Measurements from ENCODE around the gene ORAI3.
A peak's percentile ranks its signal among the peaks of the same experiment; 100 is the strongest.
"Not testable (repeated sequence)": the region's sequence is repeated elsewhere in the genome, so short reads cannot be mapped to it uniquely, and the experiment has no call there.

Gene ORAI3

DNA sequence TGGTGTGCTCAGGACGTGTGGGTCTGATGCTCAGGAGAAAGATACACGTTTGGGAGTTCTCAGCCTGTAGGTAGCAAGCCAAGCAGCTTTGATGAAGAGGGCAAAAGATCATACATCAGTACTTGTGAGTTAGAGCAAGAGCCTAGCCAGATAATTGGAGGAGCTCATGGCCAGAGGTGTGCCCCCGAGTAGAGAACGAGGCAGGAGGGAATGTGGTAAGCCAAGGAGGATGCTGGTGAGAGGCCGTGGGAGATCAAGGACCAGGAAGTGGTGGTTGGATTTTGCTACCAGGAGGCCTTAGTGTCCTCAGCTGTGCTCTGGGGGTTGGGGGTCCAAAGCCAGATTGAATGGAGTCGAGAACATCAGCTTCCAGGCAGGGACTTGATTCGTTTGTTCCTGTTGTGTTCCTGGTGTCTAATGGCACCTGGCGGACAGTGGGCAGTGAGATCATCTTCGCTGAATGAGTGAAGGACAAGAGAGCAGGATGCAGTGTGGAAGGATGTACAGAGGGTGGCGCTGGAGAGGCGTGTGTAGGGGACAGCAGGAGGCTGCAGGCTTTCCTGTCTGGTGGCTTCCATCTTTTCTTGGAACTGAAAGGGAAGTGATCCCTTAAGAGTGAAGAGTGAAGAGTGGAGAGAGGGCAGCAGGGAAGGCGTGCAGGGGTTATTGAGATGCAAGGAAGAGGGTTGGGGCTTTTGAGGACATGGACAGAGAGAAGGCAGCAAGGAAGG is 13.9 kb upstream of the ORAI3 start:
- TF ChIP-seq, protein P1, sequence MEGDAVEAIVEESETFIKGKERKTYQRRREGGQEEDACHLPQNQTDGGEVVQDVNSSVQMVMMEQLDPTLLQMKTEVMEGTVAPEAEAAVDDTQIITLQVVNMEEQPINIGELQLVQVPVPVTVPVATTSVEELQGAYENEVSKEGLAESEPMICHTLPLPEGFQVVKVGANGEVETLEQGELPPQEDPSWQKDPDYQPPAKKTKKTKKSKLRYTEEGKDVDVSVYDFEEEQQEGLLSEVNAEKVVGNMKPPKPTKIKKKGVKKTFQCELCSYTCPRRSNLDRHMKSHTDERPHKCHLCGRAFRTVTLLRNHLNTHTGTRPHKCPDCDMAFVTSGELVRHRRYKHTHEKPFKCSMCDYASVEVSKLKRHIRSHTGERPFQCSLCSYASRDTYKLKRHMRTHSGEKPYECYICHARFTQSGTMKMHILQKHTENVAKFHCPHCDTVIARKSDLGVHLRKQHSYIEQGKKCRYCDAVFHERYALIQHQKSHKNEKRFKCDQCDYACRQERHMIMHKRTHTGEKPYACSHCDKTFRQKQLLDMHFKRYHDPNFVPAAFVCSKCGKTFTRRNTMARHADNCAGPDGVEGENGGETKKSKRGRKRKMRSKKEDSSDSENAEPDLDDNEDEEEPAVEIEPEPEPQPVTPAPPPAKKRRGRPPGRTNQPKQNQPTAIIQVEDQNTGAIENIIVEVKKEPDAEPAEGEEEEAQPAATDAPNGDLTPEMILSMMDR (IDR thresholded peaks at IDR 0.05; ENCODE audit: control insufficient read depth, extremely low read depth, insufficient read depth), result peak; percentile 29; the same call in 1 of the 2 replicates
- H3K4me3 ChIP-seq (ENCODE audit: low read depth, low read length), result no peak overlapping the region
- no peak for DNase-seq (ENCODE audit: low read depth)

DNA sequence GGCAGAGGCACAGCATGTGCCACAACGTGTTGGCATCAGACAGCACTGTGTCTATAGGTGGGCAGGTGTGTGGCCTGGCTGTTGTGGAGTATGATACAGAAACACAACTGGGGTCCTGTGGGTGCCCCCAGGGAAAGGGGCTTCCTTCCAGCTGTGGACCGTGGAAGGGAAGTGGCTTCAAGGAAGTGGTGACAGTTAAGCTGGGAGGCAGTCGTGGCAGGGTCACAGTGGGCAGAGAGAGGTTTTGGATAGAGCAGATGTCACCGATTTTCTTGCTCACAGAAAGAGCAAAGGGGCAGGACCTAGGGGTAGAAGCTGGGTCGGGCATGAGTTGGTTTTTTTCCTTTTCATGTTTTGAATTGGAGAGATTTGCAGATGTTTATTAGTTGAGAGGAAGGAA is 11.2 kb upstream of the ORAI3 start:
- no peak for DNase-seq (ENCODE audit: low read depth)
- TF ChIP-seq, protein P1 (IDR thresholded peaks at IDR 0.05; ENCODE audit: control insufficient read depth, extremely low read depth, insufficient read depth), result no peak
- no peak overlapping the region for H3K4me3 ChIP-seq (ENCODE audit: low read depth, low read length)

DNA sequence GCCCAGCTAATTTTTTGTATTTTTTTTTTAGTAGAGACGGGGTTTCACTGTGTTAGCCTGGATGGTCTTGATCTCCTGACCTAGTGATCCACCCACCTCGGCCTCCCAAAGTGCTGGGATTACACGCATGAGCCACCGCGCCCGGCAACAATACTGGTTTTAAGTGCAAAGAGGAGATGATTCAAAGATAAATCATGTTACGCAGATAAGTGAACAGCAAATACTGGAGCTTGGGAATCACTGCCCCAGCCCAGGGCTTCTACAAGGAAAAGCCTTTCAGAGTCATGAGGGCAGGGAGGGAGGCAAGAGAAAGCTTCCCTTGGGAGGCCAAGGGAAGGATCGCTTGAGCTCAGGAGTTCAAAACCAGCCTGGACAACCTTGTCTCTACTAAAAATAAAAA is 9.3 kb upstream of the ORAI3 start:
- DNase-seq (ENCODE audit: low read depth), result not testable (repeated sequence)

DNA sequence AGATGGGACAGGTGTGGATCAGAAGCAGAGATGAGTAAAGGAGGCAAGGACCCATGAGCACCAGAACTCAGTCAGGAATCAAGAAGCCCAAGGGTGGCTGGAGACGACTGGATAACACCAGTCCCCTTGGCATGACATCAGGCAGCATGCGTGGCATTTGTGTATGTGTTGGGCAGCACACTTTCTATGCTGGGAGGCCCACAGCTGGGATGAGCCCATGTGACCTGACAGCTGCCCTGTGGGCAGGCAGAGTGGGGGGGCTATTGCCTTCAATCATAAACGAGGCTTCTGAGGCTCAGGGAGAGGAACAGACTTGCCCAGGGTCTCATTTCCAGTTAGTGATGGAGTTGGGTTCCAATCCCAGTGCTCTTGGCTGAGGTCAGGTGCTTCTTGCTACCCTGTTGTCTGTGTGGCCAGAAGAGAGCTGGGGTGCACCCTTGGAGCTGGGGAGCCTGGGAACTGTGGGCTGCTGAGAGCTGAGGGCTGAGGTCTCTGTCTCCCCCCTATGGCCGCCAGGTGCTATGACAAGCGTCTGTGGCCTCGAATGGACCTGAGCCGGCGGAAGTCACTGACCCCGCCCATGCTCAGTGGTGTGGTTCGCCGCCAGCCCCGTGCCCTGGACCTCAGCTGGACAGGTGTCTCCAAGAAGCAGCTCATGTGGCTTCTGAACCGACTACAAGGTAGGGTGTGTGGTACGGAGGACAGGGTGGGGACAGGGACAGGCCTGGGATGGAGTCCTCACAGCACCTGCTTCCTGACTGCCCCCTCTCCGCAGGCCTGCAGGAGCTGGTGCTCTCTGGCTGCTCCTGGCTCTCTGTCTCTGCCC is 7.1 kb upstream of the ORAI3 start:
- TF ChIP-seq, protein P1 (IDR thresholded peaks at IDR 0.05; ENCODE audit: control insufficient read depth, extremely low read depth, insufficient read depth), result peak; percentile 84
- DNase-seq (ENCODE audit: low read depth), result no peak
- H3K4me3 ChIP-seq (ENCODE audit: low read depth, low read length), result no peak overlapping the region

More for the DNA sequence above, 9.3 kb upstream of the ORAI3 start:
- H3K4me3 ChIP-seq (ENCODE audit: low read depth, low read length), result not testable (repeated sequence)

DNA sequence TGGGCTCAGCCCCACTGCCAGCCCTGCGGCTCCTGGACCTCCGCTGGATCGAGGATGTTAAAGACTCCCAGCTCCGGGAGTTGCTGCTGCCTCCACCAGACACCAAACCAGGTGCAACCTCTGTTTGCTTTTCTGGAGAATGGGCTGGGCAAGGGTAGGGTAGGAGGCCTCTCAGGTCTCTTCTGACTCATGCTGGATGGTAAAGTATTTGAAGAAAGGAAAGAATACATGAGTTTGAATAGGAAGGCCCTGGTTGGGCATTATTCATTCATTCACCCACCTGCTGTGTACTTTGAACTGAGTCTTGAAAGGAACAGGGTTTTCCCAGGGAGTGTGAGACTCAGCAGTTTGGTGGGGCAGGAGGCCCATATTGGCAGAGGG is 6.5 kb upstream of the ORAI3 start:
- DNase-seq (ENCODE audit: low read depth), result no peak
- no peak overlapping the region for H3K4me3 ChIP-seq (ENCODE audit: low read depth, low read length)
- TF ChIP-seq, protein P1 (IDR thresholded peaks at IDR 0.05; ENCODE audit: control insufficient read depth, extremely low read depth, insufficient read depth), result no peak

DNA sequence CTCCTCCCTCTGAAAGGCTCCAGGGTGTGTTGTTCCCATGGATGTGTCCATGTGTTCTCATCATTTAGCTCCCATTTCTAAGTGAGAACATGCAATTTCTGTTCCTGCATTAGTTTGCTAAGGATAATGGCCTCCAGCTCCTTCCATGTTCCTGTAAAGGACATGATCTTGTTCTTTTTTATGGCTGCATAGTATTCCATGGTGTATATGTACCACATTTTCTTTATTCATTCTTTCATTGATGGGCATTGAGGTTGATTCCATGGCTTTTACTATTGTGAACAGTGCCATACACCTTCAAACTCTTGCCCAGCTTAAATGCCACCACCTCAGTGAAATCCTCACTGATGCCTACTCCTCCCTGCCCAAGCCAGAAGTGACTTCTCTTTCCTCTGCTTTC is 4.5 kb upstream of the ORAI3 start:
- DNase-seq (ENCODE audit: low read depth), result no peak
- H3K4me3 ChIP-seq (ENCODE audit: low read depth, low read length), result no peak overlapping the region
- TF ChIP-seq, protein P1 (IDR thresholded peaks at IDR 0.05; ENCODE audit: control insufficient read depth, extremely low read depth, insufficient read depth), result no peak

DNA sequence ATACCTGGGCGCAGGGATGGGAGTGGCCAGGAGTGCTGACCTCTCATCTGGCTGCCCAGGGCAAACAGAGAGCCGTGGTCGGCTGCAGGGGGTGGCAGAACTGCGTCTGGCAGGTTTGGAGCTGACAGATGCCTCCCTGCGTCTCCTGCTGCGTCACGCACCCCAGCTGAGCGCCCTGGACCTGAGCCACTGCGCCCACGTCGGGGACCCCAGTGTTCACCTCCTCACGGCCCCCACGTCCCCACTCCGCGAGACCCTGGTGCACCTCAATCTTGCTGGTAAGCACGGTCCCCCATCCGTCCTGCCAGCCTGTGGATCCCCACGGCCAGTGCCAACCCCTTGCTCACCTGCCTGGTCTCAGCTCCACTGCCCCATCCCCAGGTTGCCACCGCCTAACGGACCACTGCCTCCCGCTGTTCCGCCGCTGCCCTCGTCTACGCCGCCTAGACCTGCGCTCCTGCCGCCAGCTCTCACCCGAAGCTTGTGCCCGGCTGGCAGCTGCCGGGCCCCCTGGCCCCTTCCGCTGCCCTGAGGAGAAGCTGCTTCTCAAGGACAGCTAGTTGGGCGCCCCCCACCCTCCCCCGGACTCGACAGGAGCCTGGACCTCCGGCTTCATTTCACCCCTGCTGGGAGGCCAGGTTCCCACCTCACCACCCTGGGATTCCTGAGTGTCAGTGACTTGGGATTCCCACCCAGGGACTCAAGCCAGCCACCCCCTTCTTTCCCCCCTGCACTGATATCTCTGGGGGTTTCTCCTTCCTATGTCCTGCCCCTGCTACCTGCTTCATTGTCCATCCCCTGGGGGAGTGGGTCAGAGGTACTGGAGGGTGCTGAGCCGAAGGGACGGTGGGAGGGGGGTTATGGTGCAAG is 2.0 kb upstream of the ORAI3 start:
- H3K4me3 ChIP-seq (ENCODE audit: low read depth, low read length), result no peak overlapping the region
- no peak for DNase-seq (ENCODE audit: low read depth)
- TF ChIP-seq, protein P1 (IDR thresholded peaks at IDR 0.05; ENCODE audit: control insufficient read depth, extremely low read depth, insufficient read depth), result no peak

Data from LNCaP clone FGC (cell line).